ENCODE results near the gene SIX4. TPM values are rescaled to one million over a fixed set of nuclear protein-coding genes. Genes with fewer than 3 reads are reported as not detected.
"Not testable (repeated sequence)": the region's sequence is repeated elsewhere in the genome, so short reads cannot be mapped to it uniquely, and the experiment has no call there.

Gene SIX4
- total RNA-seq, 2 donors from 2014 or later = 3.3 to 4.1 TPM

DNA sequence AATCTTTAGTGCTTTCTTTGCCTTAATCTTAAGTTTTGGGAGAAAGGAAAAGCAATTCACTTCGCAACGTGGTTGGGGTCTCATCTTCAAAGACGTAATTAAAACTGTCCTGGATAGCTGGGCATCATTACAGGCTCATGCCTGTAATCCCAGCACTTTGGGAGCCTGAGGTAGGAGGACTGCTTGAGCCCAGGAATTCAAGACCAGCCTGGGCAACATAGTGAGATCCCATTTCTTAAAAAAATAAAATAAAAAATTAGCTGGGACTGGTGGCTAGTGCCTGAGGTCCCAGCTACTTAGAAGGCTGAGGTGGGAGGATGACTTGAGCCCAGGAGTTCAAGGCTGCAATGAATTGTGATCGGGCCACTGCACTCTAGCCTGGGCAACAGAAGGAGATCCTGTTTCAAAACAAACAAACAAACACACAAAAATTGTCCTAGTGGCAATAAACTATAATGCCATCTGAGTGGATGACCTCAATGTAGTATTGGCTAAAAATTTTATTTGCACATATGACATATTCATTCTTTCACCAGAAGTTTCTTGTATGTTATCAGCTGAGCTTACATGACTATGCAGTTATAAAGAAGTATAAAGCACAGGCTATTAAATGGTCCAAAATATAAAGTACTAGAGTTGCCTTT lies 8.8 kb upstream of the SIX4 start:
- Histone ChIP-seq H3K9me3 (no peaks in the 10 kb centered on the region), H3K27me3 (no peaks in the 10 kb centered on the region), H3K36me3 (no peaks in the 10 kb centered on the region), H3K4me1 (peaks cover 0 to 21% of the 10 kb centered on the region in 2 donors), H3K4me3 (no peak overlapping the region), H3K27ac (no peak overlapping the region)
- no peak for DNase-seq (ENCODE audit: low spot score)
- TF ChIP-seq, protein P1, sequence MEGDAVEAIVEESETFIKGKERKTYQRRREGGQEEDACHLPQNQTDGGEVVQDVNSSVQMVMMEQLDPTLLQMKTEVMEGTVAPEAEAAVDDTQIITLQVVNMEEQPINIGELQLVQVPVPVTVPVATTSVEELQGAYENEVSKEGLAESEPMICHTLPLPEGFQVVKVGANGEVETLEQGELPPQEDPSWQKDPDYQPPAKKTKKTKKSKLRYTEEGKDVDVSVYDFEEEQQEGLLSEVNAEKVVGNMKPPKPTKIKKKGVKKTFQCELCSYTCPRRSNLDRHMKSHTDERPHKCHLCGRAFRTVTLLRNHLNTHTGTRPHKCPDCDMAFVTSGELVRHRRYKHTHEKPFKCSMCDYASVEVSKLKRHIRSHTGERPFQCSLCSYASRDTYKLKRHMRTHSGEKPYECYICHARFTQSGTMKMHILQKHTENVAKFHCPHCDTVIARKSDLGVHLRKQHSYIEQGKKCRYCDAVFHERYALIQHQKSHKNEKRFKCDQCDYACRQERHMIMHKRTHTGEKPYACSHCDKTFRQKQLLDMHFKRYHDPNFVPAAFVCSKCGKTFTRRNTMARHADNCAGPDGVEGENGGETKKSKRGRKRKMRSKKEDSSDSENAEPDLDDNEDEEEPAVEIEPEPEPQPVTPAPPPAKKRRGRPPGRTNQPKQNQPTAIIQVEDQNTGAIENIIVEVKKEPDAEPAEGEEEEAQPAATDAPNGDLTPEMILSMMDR (IDR thresholded peaks at IDR 0.05) = no peak

DNA sequence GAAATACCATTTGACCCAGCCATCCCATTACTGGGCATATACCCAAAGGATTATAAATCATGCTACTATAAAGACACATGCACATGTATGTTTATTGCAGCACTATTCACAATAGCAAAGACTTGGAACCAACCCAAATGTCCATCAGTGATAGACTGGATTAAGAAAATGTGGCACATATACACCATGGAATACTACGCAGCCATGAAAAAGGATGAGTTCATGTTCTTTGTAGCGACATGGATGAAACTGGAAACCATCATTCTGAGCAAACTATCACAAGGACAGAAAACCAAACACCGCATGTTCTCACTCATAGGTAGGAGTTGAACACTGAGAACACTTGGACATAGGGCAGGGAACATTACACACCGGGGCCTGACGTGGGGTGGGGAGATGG lies 7.1 kb upstream of the SIX4 start:
- H3K27me3 ChIP-seq; H3K36me3 ChIP-seq; H3K27ac ChIP-seq; H3K9me3 ChIP-seq; H3K4me3 ChIP-seq; DNase-seq (ENCODE audit: low spot score): not testable (repeated sequence)
- peaks cover 0 to 18% of the 10 kb centered on the region in 2 donors for H3K4me1 ChIP-seq

DNA sequence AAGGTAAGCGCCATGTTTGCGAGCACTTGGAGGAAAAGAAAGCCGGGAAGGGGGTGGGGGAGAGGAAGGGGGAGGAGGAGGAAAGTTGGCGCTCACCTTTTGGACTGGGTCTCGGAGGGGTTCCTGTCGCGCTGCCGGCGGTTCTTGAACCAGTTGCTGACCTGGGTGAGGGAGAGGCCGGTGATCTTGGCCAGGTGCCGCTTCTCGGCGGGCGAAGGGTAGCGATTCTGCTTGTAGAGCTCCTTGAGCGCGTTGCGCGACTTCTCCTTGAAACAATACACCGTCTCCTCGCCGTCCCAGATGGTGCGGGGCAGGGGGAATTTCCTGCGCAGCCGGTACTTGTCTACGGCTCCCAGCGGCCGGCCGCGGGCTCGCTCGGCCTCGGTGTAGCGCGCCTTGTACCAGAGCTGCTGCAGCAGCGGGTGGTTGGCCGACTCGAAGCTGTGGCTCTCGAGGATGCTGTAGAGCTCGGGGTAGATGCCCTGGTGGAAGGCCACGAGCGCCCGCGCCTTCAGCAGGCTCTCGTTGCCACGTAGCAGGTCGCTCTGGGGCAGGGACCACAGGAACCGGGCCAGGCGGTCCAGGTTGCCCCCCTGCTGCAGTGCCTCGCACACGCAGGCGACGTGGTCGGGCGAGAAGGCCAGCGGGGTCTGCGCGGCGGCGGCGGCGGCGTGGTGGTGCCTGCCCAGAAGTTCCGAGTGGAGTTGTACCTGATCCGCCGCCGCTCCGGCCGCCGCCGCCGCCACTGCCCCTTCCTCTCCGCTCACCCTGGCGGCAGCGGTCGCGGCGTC lies 840 bp downstream of the SIX4 start:
- H3K27me3 ChIP-seq = no peaks in the 10 kb centered on the region
- H3K27ac ChIP-seq = peak overlapping the region; percentile 76 to 81
- peak overlapping the region; percentile 79 for H3K4me3 ChIP-seq
- H3K36me3 ChIP-seq = no peaks in the 10 kb centered on the region
- no peaks in the 10 kb centered on the region for H3K9me3 ChIP-seq
- peaks cover 0 to 20% of the 10 kb centered on the region in 2 donors for H3K4me1 ChIP-seq
- no peak for DNase-seq (ENCODE audit: low spot score)
- TF ChIP-seq, protein P1 (IDR thresholded peaks at IDR 0.05) = no peak

DNA sequence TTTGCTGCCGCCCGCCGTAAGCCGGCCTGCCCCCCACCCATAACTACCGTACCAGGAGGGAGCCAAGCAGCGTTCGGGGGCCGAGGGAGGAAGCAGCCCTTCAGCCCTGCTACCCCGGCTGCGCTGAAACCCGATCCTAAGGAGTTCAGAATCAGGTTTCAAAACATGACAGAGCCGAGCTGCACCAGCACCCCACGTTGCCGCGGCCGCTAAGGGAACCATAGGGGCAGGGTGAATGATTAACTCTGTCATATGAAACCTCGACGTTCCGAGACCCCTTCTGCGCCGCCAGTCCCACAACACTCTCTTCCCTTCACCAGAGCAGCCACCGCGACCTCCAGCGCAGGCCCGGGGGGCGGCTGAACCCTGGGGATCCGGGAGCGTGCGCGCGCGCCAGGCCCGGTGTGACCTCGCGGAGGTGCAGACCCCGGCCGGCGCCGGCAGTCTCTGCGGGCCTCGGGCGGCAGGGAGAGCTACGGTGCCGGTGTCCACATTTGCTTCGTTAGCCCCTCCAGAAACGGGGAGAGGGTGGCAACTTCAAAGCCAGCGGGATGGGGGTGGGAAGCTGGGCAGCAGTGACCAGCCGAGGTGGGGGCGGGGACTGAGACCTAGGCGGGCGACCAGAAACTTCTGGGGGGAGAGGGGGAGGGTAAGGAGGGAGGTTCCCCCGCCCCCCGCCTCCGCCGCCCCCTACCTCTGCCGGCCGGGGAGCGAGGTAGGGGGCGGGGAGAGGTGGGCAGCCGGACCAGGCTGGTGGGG lies 1.6 kb downstream of the SIX4 start:
- no peaks in the 10 kb centered on the region for H3K27me3 ChIP-seq
- H3K4me3 ChIP-seq = peak overlapping the region; percentile 79
- TF ChIP-seq, protein P1 (IDR thresholded peaks at IDR 0.05) = no peak
- no peaks in the 10 kb centered on the region for H3K36me3 ChIP-seq
- H3K9me3 ChIP-seq = no peaks in the 10 kb centered on the region
- H3K27ac ChIP-seq = peak overlapping the region; percentile 76 to 81
- no peak for DNase-seq (ENCODE audit: low spot score)
- H3K4me1 ChIP-seq = peaks cover 0 to 20% of the 10 kb centered on the region in 2 donors

DNA sequence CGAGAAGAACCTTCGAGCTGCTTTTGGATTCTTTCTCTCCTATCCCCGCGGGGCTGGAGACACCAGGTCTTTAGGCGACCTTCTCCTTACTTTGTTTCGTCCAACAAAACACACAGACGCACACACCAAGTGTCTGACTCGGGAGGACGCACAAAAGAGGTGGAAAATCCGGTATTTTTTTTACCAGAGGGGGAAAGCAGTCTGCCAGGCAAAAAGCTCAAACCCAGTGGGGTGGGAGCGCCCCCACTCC lies 2.1 kb downstream of the SIX4 start:
- H3K27ac ChIP-seq = peak overlapping the region in 1 of 2 donors; percentile 81
- no peak for DNase-seq (ENCODE audit: low spot score)
- TF ChIP-seq, protein P1 (IDR thresholded peaks at IDR 0.05) = no peak
- no peaks in the 10 kb centered on the region for H3K9me3 ChIP-seq
- no peaks in the 10 kb centered on the region for H3K27me3 ChIP-seq
- peaks cover 0 to 20% of the 10 kb centered on the region in 2 donors for H3K4me1 ChIP-seq
- no peaks in the 10 kb centered on the region for H3K36me3 ChIP-seq
- peak overlapping the region; percentile 79 for H3K4me3 ChIP-seq
